Stimulated activated CD4-positive, alpha-beta T cell treated with anti-CD3 and anti-CD28 coated beads, Interleukin-4, amount 100 ng/mL, for 24 hours (primary cell): ENCODE data around the gene DGKH.
"Not testable (repeated sequence)": the region's sequence is repeated elsewhere in the genome, so short reads cannot be mapped to it uniquely, and the experiment has no call there.

Experiments
- DNase-seq: peaks from one replicate; pipeline ENCODE4 v3.0.0-alpha.2; 2020

The DGKH gene

GRCh38 chr13:42041011-42041683, 7.3 kb upstream of the DGKH start:
- DNase-seq, result peak; percentile 53

GRCh38 chr13:42041684-42042035, 6.8 kb upstream of the DGKH start:
- DNase-seq, result peak; percentile 7

GRCh38 chr13:42043676-42044075, 4.8 kb upstream of the DGKH start:
- no peak for DNase-seq

GRCh38 chr13:42046448-42046847, 2.0 kb upstream of the DGKH start:
- DNase-seq, result no peak

- DNase-seq, result peak; percentile 27
Observed at GRCh38 chr13:42047561-42048341, 697 bp upstream of the DGKH start.

GRCh38 chr13:42048684-42049453, 421 bp downstream of the DGKH start:
- peak; percentile 65 for DNase-seq

GRCh38 chr13:42049454-42049813, 986 bp downstream of the DGKH start:
- DNase-seq, result no peak

- no peak for DNase-seq
Observed at GRCh38 chr13:42054798-42055499, 6.5 kb downstream of the DGKH start.

GRCh38 chr13:42055500-42056085, 7.1 kb downstream of the DGKH start:
- no peak for DNase-seq

- DNase-seq, result no peak
Observed at GRCh38 chr13:42056146-42056545, 7.7 kb downstream of the DGKH start.

- DNase-seq, result no peak
Observed at GRCh38 chr13:42056583-42056982, 8.1 kb downstream of the DGKH start.

GRCh38 chr13:42057918-42058530, 9.6 kb downstream of the DGKH start:
- DNase-seq, result no peak

GRCh38 chr13:42061943-42062342, 13.5 kb downstream of the DGKH start:
- DNase-seq, result no peak

GRCh38 chr13:42063105-42063504, 14.7 kb downstream of the DGKH start:
- DNase-seq, result no peak

- no peak for DNase-seq
Observed at GRCh38 chr13:42064259-42064658, 15.8 kb downstream of the DGKH start.

- no peak for DNase-seq
Observed at GRCh38 chr13:42064966-42065365, 16.5 kb downstream of the DGKH start.

GRCh38 chr13:42065414-42065813, 17.0 kb downstream of the DGKH start:
- DNase-seq, result no peak

- no peak for DNase-seq
Observed at GRCh38 chr13:42066542-42066941, 18.1 kb downstream of the DGKH start.

GRCh38 chr13:42068886-42069285, 20.4 kb downstream of the DGKH start:
- no peak for DNase-seq

GRCh38 chr13:42070599-42070998, 22.2 kb downstream of the DGKH start:
- not testable (repeated sequence) for DNase-seq

GRCh38 chr13:42071179-42071578, 22.7 kb downstream of the DGKH start:
- not testable (repeated sequence) for DNase-seq

- DNase-seq, result no peak
Observed at GRCh38 chr13:42071672-42072419, 23.4 kb downstream of the DGKH start.
